Psoas muscle (tissue), 8 donors: ENCODE measurements around the gene CDKN1A. TPM values are rescaled to one million over a fixed set of nuclear protein-coding genes. Genes with fewer than 3 reads are reported as not detected.

Experiments used
- ATAC-seq, 4 donors: fragments of 200-7000 bp; cut with Tn5 transposase; one replicate each; pipeline ENCODE4 v1.9.1; 2020; ENCODE audit warnings: moderate library complexity in 3 of 4, mild to moderate bottlenecking in 2 of 4
- DNase-seq, 2 donors: peaks; one replicate each; pipeline ENCODE4 v3.0.0-alpha.2; 2020
- H3K27ac ChIP-seq: fragments of 200-600 bp; one replicate; pipeline ENCODE4 v1.8.0; 2022
- H3K27me3 ChIP-seq, 3 donors: fragments of 200-600 bp in 1 of 3; one replicate each; pipeline versions ENCODE4 v1.6.1 to v1.8.0; 2013 to 2022; ENCODE audit warnings: low read length in 2 of 3, mild to moderate bottlenecking in 2 of 3, moderate library complexity in 1 of 3; ENCODE audit not compliant: insufficient read depth in 3 of 3
- H3K36me3 ChIP-seq, 2 donors: fragments of 200-600 bp in 1 of 2; one replicate each; pipeline versions ENCODE4 v1.6.1 to v1.8.0; 2013 to 2022; ENCODE audit warnings: low read depth in 1 of 2, mild to moderate bottlenecking in 1 of 2, moderate library complexity in 1 of 2; ENCODE audit not compliant: insufficient read depth in 1 of 2
- H3K4me1 ChIP-seq: fragments of 200-600 bp; one replicate; pipeline ENCODE4 v1.8.0; 2022
- H3K4me3 ChIP-seq: fragments of 200-600 bp; one replicate; pipeline ENCODE4 v1.8.0; 2022; ENCODE audit warnings: mild to moderate bottlenecking
- H3K9me3 ChIP-seq: fragments of 200-600 bp; one replicate; pipeline ENCODE4 v1.8.0; 2022
- WGBS, 3 donors: extraction: QIAGEN DNeasy Blood & Tissue Kit; methylation state at CpG; one replicate each; pipeline versions ENCODE4 v1.1.6 to v1.1.7; 2013; 5-methylcytosine and 5-hydroxymethylcytosine counted together
- intact Hi-C, 2 donors: fragments of 100-400 bp; cut with DNase I; formaldehyde crosslinking; loops; one replicate each; pipeline versions ENCODE4 v1.11.0 to v1.14.2; 2022
- polyA plus RNA-seq, 3 donors: library from polyadenylated mRNA; stranded (reverse); fragments of 200-250 nt; gene quantifications; one replicate each; pipeline ENCODE4 v1.2.3, GENCODE V29; 2013
- total RNA-seq, 4 donors: library from RNA; stranded (reverse); fragmentation: NEBNext Ultra II Directional in 2 of 4; extraction: Animal tissue kit (Norgen Biotek cat#: 25700) in 2 of 4; gene quantifications; one replicate each; pipeline versions ENCODE4 v1.2.1 to v1.2.4, GENCODE V29; 2021 to 2023
- TF ChIP-seq, protein P1 (sequence below): fragments of 200-600 bp; IDR thresholded peaks from one replicate; pipeline ENCODE4 v1.8.0; 2022; ENCODE audit warnings: antibody characterized with exemption
- donor health status: healthy with polysubstance abuse.
- donor health status: DM: no; HTN: no; CAD: no; lungs with moderate emphysema.
- donor health status: Bipolar disorder and iron deficiency.
- donor health status: healthy.
- donor health status: DM: yes; HTN: yes; CAD: no.
- donor health status: DM: no; HTN: no; CAD: no.
- donor health status: DM: no; HTN: no; CAD: no.
- donor health status: DM: yes; HTN: yes; CAD: no.

The CDKN1A gene
- total and polyA plus RNA-seq, 7 donors, result 39.2 to 666 (median 159) TPM

DNA sequence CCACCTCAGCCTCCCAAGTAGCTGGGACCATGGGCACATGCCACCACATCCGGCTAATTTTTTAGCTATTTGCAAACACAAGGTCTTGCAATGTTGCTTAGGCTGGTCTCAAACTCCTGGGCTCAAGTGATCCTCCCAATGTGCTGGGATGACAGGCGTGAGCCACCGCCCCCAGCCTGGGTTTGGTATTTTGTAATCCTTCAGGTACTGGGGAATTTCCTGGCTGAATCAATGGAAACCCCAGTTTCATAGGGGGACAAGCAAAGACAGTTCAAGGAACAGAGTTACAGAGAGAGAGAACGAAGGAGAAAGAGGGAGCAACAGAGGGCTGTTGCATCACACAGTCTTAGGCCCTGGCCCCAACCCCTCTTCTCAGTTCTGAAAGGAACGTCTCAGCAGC is 54.8 kb downstream of the CDKN1A start:
- no peaks in the 10 kb centered on the region for H3K9me3 ChIP-seq
- no peaks in the 10 kb centered on the region for H3K36me3 ChIP-seq
- TF ChIP-seq, protein P1, sequence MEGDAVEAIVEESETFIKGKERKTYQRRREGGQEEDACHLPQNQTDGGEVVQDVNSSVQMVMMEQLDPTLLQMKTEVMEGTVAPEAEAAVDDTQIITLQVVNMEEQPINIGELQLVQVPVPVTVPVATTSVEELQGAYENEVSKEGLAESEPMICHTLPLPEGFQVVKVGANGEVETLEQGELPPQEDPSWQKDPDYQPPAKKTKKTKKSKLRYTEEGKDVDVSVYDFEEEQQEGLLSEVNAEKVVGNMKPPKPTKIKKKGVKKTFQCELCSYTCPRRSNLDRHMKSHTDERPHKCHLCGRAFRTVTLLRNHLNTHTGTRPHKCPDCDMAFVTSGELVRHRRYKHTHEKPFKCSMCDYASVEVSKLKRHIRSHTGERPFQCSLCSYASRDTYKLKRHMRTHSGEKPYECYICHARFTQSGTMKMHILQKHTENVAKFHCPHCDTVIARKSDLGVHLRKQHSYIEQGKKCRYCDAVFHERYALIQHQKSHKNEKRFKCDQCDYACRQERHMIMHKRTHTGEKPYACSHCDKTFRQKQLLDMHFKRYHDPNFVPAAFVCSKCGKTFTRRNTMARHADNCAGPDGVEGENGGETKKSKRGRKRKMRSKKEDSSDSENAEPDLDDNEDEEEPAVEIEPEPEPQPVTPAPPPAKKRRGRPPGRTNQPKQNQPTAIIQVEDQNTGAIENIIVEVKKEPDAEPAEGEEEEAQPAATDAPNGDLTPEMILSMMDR, result no peak
- intact Hi-C loops, result no loop called here
- ATAC-seq (no peak), DNase-seq (peak in 1 of 2 donors; percentile 6)
- peaks cover 7% of the 10 kb centered on the region for H3K4me1 ChIP-seq
- no peak overlapping the region for H3K4me3 ChIP-seq
- WGBS, 3 donors, result 87 to 98% (median 96%) methylated on average over 5 of the region's 5 CpGs
- H3K27ac ChIP-seq, result no peak overlapping the region
- H3K27me3 ChIP-seq, result no peaks in the 10 kb centered on the region

DNA sequence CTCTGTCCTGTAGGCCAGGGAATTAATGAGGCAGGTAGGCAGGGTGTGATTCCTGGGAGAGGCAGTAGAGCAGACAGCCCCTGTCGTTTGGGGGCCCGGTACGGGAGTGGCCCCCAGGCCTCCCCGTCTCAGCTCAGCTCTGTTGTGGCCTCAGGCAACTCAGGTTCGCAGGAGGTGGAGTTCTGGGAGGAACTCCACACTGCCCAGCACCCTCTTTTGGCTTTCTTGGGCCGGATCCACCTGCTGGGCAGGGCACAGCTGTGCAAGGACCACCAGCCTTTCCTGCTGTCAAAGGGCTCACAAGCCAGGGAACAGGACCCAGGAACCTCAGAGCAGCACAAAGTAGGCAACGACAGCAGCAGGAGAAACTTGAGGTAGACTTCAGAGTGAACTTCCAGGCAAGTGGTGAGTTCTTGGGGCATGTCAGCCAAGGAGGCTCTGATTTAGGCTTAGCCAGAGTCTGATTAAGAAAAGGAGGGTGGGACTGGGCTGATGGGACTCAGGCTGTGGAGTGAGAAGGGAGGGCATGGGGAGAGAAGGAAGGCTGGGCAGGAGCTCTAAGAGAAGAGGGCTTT is 56.1 kb downstream of the CDKN1A start:
- peaks cover 7% of the 10 kb centered on the region for H3K4me1 ChIP-seq
- H3K27ac ChIP-seq, result peak overlapping the region; percentile 76
- H3K27me3 ChIP-seq, result no peaks in the 10 kb centered on the region
- intact Hi-C loops, result no loop called here
- no peaks in the 10 kb centered on the region for H3K36me3 ChIP-seq
- TF ChIP-seq, protein P1, result no peak
- DNase-seq (no peak), ATAC-seq (no peak)
- H3K4me3 ChIP-seq, result peak overlapping the region; percentile 33
- WGBS, 3 donors, result 86 to 87% (median 86%) methylated on average over 7 of the region's 7 CpGs
- no peaks in the 10 kb centered on the region for H3K9me3 ChIP-seq

- DNase-seq (peak; percentile 85 to 90), ATAC-seq (peak; percentile 77 to 88 (median 84))
- 10 to 16% (median 11%) methylated on average over 23 to 24 of the region's 24 CpGs for WGBS, 3 donors
- intact Hi-C loops, result no loop called here
- H3K9me3 ChIP-seq, result no peaks in the 10 kb centered on the region
- H3K36me3 ChIP-seq, result no peaks in the 10 kb centered on the region
- TF ChIP-seq, protein P1, result no peak
- no peaks in the 10 kb centered on the region for H3K27me3 ChIP-seq
- peak overlapping the region; percentile 76 for H3K27ac ChIP-seq
- H3K4me3 ChIP-seq, result peak overlapping the region; percentile 33
- peaks cover 7% of the 10 kb centered on the region for H3K4me1 ChIP-seq
Measured at GRCh38 chr6:36735110-36736071, 56.9 kb downstream of the CDKN1A start.

Other genes with a start within 250 kb of the CDKN1A start
- under 1 TPM in 3 of 4 donors, not detected in 1; 0.10 to 0.34 (median 0.17) TPM for gene PXT1, start 235.9 kb upstream of the CDKN1A start, total RNA-seq
- under 1 TPM; 0.03 to 0.31 (median 0.12) TPM for gene PXT1, start 235.9 kb upstream of the CDKN1A start, polyA plus RNA-seq
- gene KCTD20, start 235.7 kb upstream of the CDKN1A start, total RNA-seq, result 10 to 100 TPM; 20.5 to 30.4 (median 22.3) TPM
- 10 to 100 TPM; 11.6 to 44.4 (median 40.0) TPM for gene KCTD20, start 235.7 kb upstream of the CDKN1A start, polyA plus RNA-seq
- 10 to 100 TPM in 3 of 4 donors, 1 to 10 TPM in 1; 7.7 to 13.6 (median 12.6) TPM for gene STK38, start 131.2 kb upstream of the CDKN1A start, total RNA-seq
- gene STK38, start 131.2 kb upstream of the CDKN1A start, polyA plus RNA-seq, result 10 to 100 TPM in 1 of 3 donors, 1 to 10 TPM in 2; 8.1 to 18.9 (median 8.4) TPM
- 100 to 1,000 TPM in 2 of 4 donors, 10 to 100 TPM in 2; 64.6 to 182 (median 125) TPM for gene SRSF3, start 84.4 kb upstream of the CDKN1A start, total RNA-seq
- gene SRSF3, start 84.4 kb upstream of the CDKN1A start, polyA plus RNA-seq, result 100 to 1,000 TPM; 109 to 267 (median 176) TPM
- under 1 TPM in 1 of 4 donors, not detected in 3; 0.06 TPM for gene RAB44, start 19.1 kb downstream of the CDKN1A start, total RNA-seq
- under 1 TPM in 1 of 3 donors, not detected in 2; 0.01 TPM for gene RAB44, start 19.1 kb downstream of the CDKN1A start, polyA plus RNA-seq
- 1 to 10 TPM in 2 of 4 donors, under 1 TPM in 2; 0.27 to 1.1 (median 0.72) TPM for gene CPNE5, start 160.7 kb downstream of the CDKN1A start, total RNA-seq
- gene CPNE5, start 160.7 kb downstream of the CDKN1A start, polyA plus RNA-seq, result 1 to 10 TPM in 1 of 3 donors, under 1 TPM in 2; 0.03 to 1.7 (median 0.10) TPM
- gene PPIL1, start 196.1 kb downstream of the CDKN1A start, total RNA-seq, result 10 to 100 TPM; 20.9 to 38.8 (median 22.1) TPM
- gene PPIL1, start 196.1 kb downstream of the CDKN1A start, polyA plus RNA-seq, result 10 to 100 TPM; 18.1 to 92.3 (median 40.4) TPM
- gene C6orf89, start 207.2 kb downstream of the CDKN1A start, total RNA-seq, result 10 to 100 TPM; 37.1 to 53.4 (median 51.1) TPM
- 10 to 100 TPM; 23.2 to 56.3 (median 35.4) TPM for gene C6orf89, start 207.2 kb downstream of the CDKN1A start, polyA plus RNA-seq